ENCODE measurements around the gene MOB3B. TPM values are rescaled to one million over a fixed set of nuclear protein-coding genes. Genes with fewer than 3 reads are reported as not detected.

MOB3B gene
- total RNA-seq, 4 donors from 2014 or later: 16.2 to 23.7 (median 19.7) TPM

- no peaks in the 10 kb centered on the region for H3K27me3 ChIP-seq
- H3K4me3 ChIP-seq: no peak overlapping the region
- no peak overlapping the region for H3K27ac ChIP-seq
- H3K36me3 ChIP-seq: no peaks in the 10 kb centered on the region
- H3K9me3 ChIP-seq: no peaks in the 10 kb centered on the region
- peaks cover 0 to 27% (median 2%) of the 10 kb centered on the region in 4 donors for H3K4me1 ChIP-seq
- no peak for DNase-seq (ENCODE audit: low spot score in 2 of 2)
- TF ChIP-seq EP300 (IDR thresholded peaks at IDR 0.05): no peak
- TF ChIP-seq POLR2A (IDR thresholded peaks at IDR 0.05): no peak
- no peak for TF ChIP-seq CTCF (IDR thresholded peaks at IDR 0.05)
- 69 to 76% methylated on average over 3 of the region's 3 CpGs for WGBS, 2 donors
Measured at GRCh38 chr9:27427272-27427643, 102.4 kb downstream of the MOB3B start.

GRCh38 chr9:27426511-27427271 is 102.9 kb downstream of the MOB3B start:
- Histone ChIP-seq H3K27me3 (no peaks in the 10 kb centered on the region), H3K4me3 (no peak overlapping the region), H3K27ac (no peak overlapping the region), H3K9me3 (no peaks in the 10 kb centered on the region), H3K4me1 (peaks cover 0 to 21% (median 0%) of the 10 kb centered on the region in 4 donors), H3K36me3 (no peaks in the 10 kb centered on the region)
- DNase-seq (ENCODE audit: low spot score in 2 of 2): no peak
- 65 to 76% methylated on average over 5 of the region's 5 CpGs for WGBS, 2 donors
- TF ChIP-seq EP300 (IDR thresholded peaks at IDR 0.05) (no peak), POLR2A (IDR thresholded peaks at IDR 0.05) (no peak), CTCF (IDR thresholded peaks at IDR 0.05) (no peak)

GRCh38 chr9:27425827-27426510 is 103.6 kb downstream of the MOB3B start:
- Histone ChIP-seq H3K36me3 (no peaks in the 10 kb centered on the region), H3K27me3 (no peaks in the 10 kb centered on the region), H3K4me1 (peaks cover 0 to 14% (median 0%) of the 10 kb centered on the region in 4 donors), H3K4me3 (no peak overlapping the region), H3K27ac (no peak overlapping the region), H3K9me3 (no peaks in the 10 kb centered on the region)
- DNase-seq (ENCODE audit: low spot score in 2 of 2): no peak
- WGBS, 2 donors: 71 to 81% methylated on average over 4 of the region's 4 CpGs
- TF ChIP-seq POLR2A (IDR thresholded peaks at IDR 0.05) (no peak), CTCF (IDR thresholded peaks at IDR 0.05) (no peak)

- Histone ChIP-seq H3K36me3 (no peaks in the 10 kb centered on the region), H3K9me3 (no peaks in the 10 kb centered on the region), H3K4me3 (no peak overlapping the region), H3K27ac (no peak overlapping the region), H3K4me1 (no peaks in the 10 kb centered on the region), H3K27me3 (no peaks in the 10 kb centered on the region)
- WGBS, 2 donors: 91% methylated on average over 6 of the region's 6 CpGs
- TF ChIP-seq CTCF (IDR thresholded peaks at IDR 0.05) (no peak), POLR2A (IDR thresholded peaks at IDR 0.05) (no peak), EP300 (IDR thresholded peaks at IDR 0.05) (no peak)
- DNase-seq (ENCODE audit: low spot score in 2 of 2): no peak
Measured at GRCh38 chr9:27423915-27424710, 105.5 kb downstream of the MOB3B start.
